Mesodermal cell (in vitro differentiated cells): Measurements from ENCODE around the gene GNAL.

Source experiments
- H3K27ac ChIP-seq: 2 replicates; pipeline ENCODE4 v1.7.0; 2013; ENCODE audit warnings: mild to moderate bottlenecking, low read depth, low read length, moderate library complexity; ENCODE audit not compliant: severe bottlenecking
- H3K36me3 ChIP-seq: 2 replicates; pipeline ENCODE4 v1.7.1; 2013; ENCODE audit warnings: mild to moderate bottlenecking, low read length, moderate library complexity; ENCODE audit not compliant: control insufficient read depth, insufficient read depth
- H3K4me1 ChIP-seq: one replicate; pipeline ENCODE4 v1.7.1; 2013; ENCODE audit warnings: mild to moderate bottlenecking, low read length; ENCODE audit not compliant: insufficient read depth, control insufficient read depth, poor library complexity, severe bottlenecking
- H3K4me3 ChIP-seq: 2 replicates; pipeline ENCODE4 v1.7.0; 2013; ENCODE audit warnings: low read length, control low read depth, mild to moderate bottlenecking; ENCODE audit not compliant: insufficient read depth, poor library complexity, severe bottlenecking; ENCODE audit errors: extremely low read depth
- H3K9me3 ChIP-seq: 2 replicates; pipeline ENCODE4 v1.7.1; 2013; ENCODE audit warnings: mild to moderate bottlenecking, low read length, moderate library complexity; ENCODE audit not compliant: control insufficient read depth
- WGBS, 2 experiments: methylation state at CpG; one replicate each; pipeline ENCODE4 v1.1.5; 2013; ENCODE audit warnings: missing lambda C conversion rate in 2 of 2; ENCODE audit not compliant: insufficient coverage in 2 of 2; 5-methylcytosine and 5-hydroxymethylcytosine counted together

Gene GNAL

DNA sequence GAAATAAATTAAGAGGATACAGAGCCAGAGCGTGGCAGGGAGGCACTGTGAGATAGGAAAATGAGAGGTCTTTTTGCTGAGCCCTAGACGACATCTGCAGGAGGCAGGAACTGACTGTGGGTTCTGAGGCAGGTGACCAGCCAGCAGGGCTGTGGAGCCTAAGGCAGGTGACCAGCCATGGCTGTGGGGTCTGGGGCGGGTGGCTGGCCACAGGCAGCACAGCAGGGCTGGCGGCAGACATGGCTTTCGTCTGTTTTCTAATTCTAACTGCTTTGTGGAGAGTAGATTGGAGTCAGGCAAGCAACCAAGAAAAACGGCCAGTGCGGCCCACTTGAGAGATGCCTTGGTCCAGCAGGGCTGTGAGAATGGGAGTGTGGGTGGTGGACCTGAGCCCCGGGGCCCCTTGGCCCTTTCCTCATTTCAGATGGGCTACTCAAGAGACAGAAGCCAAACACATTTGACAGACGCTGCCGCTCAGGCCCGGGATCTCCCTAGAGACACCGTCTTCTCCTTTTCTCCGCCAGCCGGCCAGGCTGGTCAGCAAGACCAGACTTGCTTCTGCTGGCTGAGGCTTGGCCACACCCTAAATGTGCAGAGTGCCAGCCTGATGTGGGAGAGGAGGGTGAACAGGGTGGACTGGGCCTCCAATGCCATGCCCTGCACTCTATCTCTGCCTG, 19.7 kb upstream of the GNAL start:
- H3K4me1 ChIP-seq = no peaks in the 10 kb centered on the region
- no peak overlapping the region for H3K27ac ChIP-seq
- WGBS, 2 experiments = 89% methylated on average over 11 to 12 of the region's 14 CpGs

GRCh38 chr18:11669948-11670275, 19.2 kb upstream of the GNAL start:
- Histone ChIP-seq H3K4me3 (no peak overlapping the region), H3K4me1 (no peaks in the 10 kb centered on the region), H3K27ac (no peak overlapping the region), H3K9me3 (no peaks in the 10 kb centered on the region), H3K36me3 (no peaks in the 10 kb centered on the region)
- WGBS, 2 experiments = 81 to 94% methylated on average over 9 to 10 of the region's 10 CpGs

More for the DNA sequence above, 19.7 kb upstream of the GNAL start:
- Histone ChIP-seq H3K9me3 (no peaks in the 10 kb centered on the region), H3K4me3 (no peak overlapping the region), H3K36me3 (no peaks in the 10 kb centered on the region)

DNA sequence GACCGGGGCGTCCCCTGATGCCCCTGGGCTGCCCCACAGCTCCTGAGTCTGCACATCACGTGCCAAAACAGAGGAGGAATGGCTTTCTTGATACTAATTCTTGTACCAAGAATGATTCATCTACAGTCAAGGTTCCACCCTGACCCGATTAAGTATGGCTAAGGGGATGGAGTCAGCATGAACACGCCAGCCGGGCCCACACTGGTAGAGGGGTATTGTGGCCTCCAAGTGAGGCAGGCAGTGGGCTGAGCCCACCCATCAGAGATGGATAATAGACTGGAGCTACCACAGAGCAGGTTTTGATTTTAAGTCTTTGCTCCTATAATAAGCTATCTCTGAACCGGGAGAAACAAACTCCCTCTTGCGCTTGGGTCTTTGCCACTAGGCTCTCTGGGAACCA, 17.9 kb upstream of the GNAL start:
- Histone ChIP-seq H3K4me1 (no peaks in the 10 kb centered on the region), H3K9me3 (no peaks in the 10 kb centered on the region), H3K27ac (no peak overlapping the region), H3K4me3 (no peak overlapping the region), H3K36me3 (no peaks in the 10 kb centered on the region)
- 93 to 95% methylated on average over 5 to 7 of the region's 8 CpGs for WGBS, 2 experiments

- Histone ChIP-seq H3K4me1 (no peaks in the 10 kb centered on the region), H3K4me3 (no peak overlapping the region), H3K27ac (no peak overlapping the region), H3K36me3 (no peaks in the 10 kb centered on the region), H3K9me3 (no peaks in the 10 kb centered on the region)
- WGBS, 2 experiments = 83 to 92% methylated on average over 5 to 8 of the region's 8 CpGs
Measured at GRCh38 chr18:11672198-11672597, 16.9 kb upstream of the GNAL start.

DNA sequence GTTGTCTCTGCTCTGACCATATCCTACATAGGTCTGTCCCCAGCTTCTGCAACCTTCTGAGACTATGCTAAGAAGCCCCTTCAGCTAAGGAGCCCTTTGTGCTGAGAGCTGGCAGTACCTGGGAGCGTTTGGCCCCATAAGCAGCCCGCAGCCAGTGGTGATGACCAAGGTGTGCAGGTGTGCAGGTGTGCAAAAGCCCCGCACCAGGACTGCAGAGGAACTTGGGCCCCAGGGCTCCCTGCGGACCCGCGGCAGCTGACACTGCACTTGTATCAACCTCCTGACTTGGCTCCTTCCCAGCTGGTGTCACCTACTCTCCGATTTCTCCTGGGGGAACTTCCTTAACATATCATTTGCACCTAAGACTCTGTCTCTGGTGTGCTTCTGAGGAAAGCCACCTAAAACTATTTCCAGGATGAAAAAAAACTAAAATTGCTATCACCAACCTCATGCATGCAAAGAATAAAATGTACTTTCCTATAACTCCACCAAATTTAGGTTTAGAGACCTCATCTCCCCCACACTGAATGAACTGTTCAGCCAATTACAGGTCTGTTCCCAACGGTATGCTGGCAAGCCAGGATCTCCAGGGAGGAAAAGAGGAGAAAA, 16.1 kb upstream of the GNAL start:
- H3K9me3 ChIP-seq = no peaks in the 10 kb centered on the region
- H3K4me3 ChIP-seq = no peak overlapping the region
- H3K27ac ChIP-seq = no peak overlapping the region
- WGBS, 2 experiments = 85 to 91% methylated on average over 6 to 7 of the region's 8 CpGs
- no peaks in the 10 kb centered on the region for H3K4me1 ChIP-seq
- H3K36me3 ChIP-seq = no peaks in the 10 kb centered on the region

DNA sequence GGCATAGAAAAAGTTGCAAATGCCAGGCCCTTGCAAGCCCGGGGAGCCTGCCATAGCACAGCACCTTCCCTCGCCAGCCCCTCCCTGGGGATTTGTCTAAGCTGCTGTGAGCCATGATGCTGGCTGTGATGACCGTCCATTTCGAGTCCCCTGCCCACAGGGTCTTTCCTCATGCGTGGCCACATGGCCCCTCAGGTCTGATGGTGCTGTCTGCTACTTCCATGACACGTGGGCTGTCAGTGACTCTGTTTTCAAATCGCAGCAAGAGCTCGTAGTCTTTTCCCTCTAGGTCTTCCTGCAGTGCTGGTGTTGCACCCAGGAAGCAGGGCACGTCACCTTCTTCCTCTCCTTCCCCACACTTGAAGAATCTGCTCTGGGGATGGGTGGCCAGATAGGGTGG, 15.5 kb upstream of the GNAL start:
- 91 to 94% methylated on average over 7 to 9 of the region's 9 CpGs for WGBS, 2 experiments
- Histone ChIP-seq H3K4me3 (no peak overlapping the region), H3K9me3 (no peaks in the 10 kb centered on the region), H3K27ac (no peak overlapping the region), H3K36me3 (no peaks in the 10 kb centered on the region), H3K4me1 (no peaks in the 10 kb centered on the region)

- WGBS, 2 experiments = 82 to 87% methylated on average over 3 of the region's 3 CpGs
- Histone ChIP-seq H3K4me3 (no peak overlapping the region), H3K27ac (no peak overlapping the region), H3K4me1 (no peaks in the 10 kb centered on the region), H3K36me3 (no peaks in the 10 kb centered on the region), H3K9me3 (no peaks in the 10 kb centered on the region)
Measured at GRCh38 chr18:11674119-11674518, 14.9 kb upstream of the GNAL start.

- Histone ChIP-seq H3K4me3 (no peak overlapping the region), H3K36me3 (no peaks in the 10 kb centered on the region), H3K27ac (no peak overlapping the region), H3K9me3 (no peaks in the 10 kb centered on the region), H3K4me1 (no peaks in the 10 kb centered on the region)
- 83 to 90% methylated on average over 6 of the region's 10 CpGs for WGBS, 2 experiments
Measured at GRCh38 chr18:11676386-11676785, 12.7 kb upstream of the GNAL start.

- WGBS, 2 experiments = 100% methylated on average over 1 of the region's 6 CpGs; no CpG with 5 or more reads in 1 of the 2 experiments
- H3K36me3 ChIP-seq = no peaks in the 10 kb centered on the region
- no peak overlapping the region for H3K4me3 ChIP-seq
Measured at GRCh38 chr18:11676867-11677266, 12.2 kb upstream of the GNAL start.

DNA sequence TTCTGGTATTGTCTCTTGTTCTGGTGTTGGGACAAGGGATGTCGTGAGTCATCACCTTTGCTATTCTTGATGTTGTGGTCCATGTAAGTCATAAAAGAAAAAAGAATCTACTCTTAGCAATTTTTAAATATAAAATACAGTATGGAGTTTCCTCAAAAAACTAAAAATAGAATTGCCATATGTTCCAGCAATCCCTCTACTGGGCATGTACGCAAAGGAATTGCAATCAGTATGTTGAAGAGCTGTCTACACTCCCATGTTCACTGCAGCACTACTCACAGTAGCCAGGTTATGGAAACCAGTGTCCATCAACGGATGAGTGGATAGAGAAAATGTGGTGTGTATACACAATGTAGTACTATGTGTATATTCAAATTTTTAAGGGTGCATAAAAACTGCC, 10.9 kb upstream of the GNAL start:
- no CpG with 5 or more reads among the region's 3 CpGs for WGBS, 2 experiments
- H3K9me3 ChIP-seq = no peaks in the 10 kb centered on the region

More at GRCh38 chr18:11676867-11677266, 12.2 kb upstream of the GNAL start:
- Histone ChIP-seq H3K9me3 (no peaks in the 10 kb centered on the region), H3K27ac (no peak overlapping the region), H3K4me1 (no peaks in the 10 kb centered on the region)

More for the DNA sequence above, 10.9 kb upstream of the GNAL start:
- no peaks in the 10 kb centered on the region for H3K4me1 ChIP-seq
- H3K27ac ChIP-seq = no peak overlapping the region
- H3K36me3 ChIP-seq = no peaks in the 10 kb centered on the region
- H3K4me3 ChIP-seq = no peak overlapping the region
